ENCODE measurements around the gene FBXO10. TPM values are rescaled to one million over a fixed set of nuclear protein-coding genes. Genes with fewer than 3 reads are reported as not detected.
"Not testable (repeated sequence)": the region's sequence is repeated elsewhere in the genome, so short reads cannot be mapped to it uniquely, and the experiment has no call there.

The FBXO10 gene
- total RNA-seq, 3 donors from 2014 or later: 5.1 to 6.9 (median 5.9) TPM

GRCh38 chr9:37520641-37521040 lies 55.5 kb downstream of the FBXO10 start:
- DNase-seq (ENCODE audit: low spot score in 2 of 2): no peak
- Histone ChIP-seq H3K36me3 (no peaks in the 10 kb centered on the region), H3K9me3 (no peaks in the 10 kb centered on the region), H3K27me3 (no peaks in the 10 kb centered on the region), H3K4me1 (no peaks in the 10 kb centered on the region), H3K4me3 (no peak overlapping the region), H3K27ac (no peak overlapping the region)
- no peak for TF ChIP-seq POLR2A (IDR thresholded peaks at IDR 0.05)
- TF ChIP-seq CTCF (IDR thresholded peaks at IDR 0.05): no peak
- TF ChIP-seq POLR2AphosphoS5 (IDR thresholded peaks at IDR 0.05): no peak
- intact Hi-C loops (cut with DNase I; ENCODE audit: low total_unique reads): no loop called here

- no peaks in the 10 kb centered on the region for H3K4me1 ChIP-seq
- H3K9me3 ChIP-seq: no peaks in the 10 kb centered on the region
- H3K4me3 ChIP-seq: no peak overlapping the region
- no peaks in the 10 kb centered on the region for H3K27me3 ChIP-seq
- DNase-seq (ENCODE audit: low spot score in 2 of 2): no peak
- intact Hi-C loops (cut with DNase I; ENCODE audit: low total_unique reads): no loop called here
- no peak overlapping the region for H3K27ac ChIP-seq
- TF ChIP-seq CTCF (IDR thresholded peaks at IDR 0.05): no peak
- no peak for TF ChIP-seq POLR2A (IDR thresholded peaks at IDR 0.05)
- no peak for TF ChIP-seq POLR2AphosphoS5 (IDR thresholded peaks at IDR 0.05)
- H3K36me3 ChIP-seq: no peaks in the 10 kb centered on the region
These were observed 58.3 kb downstream of the FBXO10 start for GRCh38 chr9:37517923-37518322.

- Histone ChIP-seq H3K9me3 (no peaks in the 10 kb centered on the region), H3K27ac (no peak overlapping the region), H3K27me3 (no peaks in the 10 kb centered on the region), H3K36me3 (no peaks in the 10 kb centered on the region), H3K4me1 (no peaks in the 10 kb centered on the region), H3K4me3 (no peak overlapping the region)
- DNase-seq (ENCODE audit: low spot score in 2 of 2): no peak
- no peak for TF ChIP-seq POLR2AphosphoS5 (IDR thresholded peaks at IDR 0.05)
- TF ChIP-seq POLR2A (IDR thresholded peaks at IDR 0.05): no peak
- TF ChIP-seq CTCF (IDR thresholded peaks at IDR 0.05): no peak
- intact Hi-C loops (cut with DNase I; ENCODE audit: low total_unique reads): no loop called here
These were observed 60.4 kb downstream of the FBXO10 start for GRCh38 chr9:37515620-37516258.

GRCh38 chr9:37514999-37515398 lies 61.2 kb downstream of the FBXO10 start:
- H3K9me3 ChIP-seq: no peaks in the 10 kb centered on the region
- H3K4me3 ChIP-seq: no peak overlapping the region
- no peaks in the 10 kb centered on the region for H3K36me3 ChIP-seq
- no peak overlapping the region for H3K27ac ChIP-seq
- intact Hi-C loops (cut with DNase I; ENCODE audit: low total_unique reads): loop anchor here (5.0 kb wide), 1 partner anchor 877 kb away; the partner anchor contains the start of gene ALDH1B1
- no peaks in the 10 kb centered on the region for H3K27me3 ChIP-seq
- DNase-seq (ENCODE audit: low spot score in 2 of 2): no peak
- H3K4me1 ChIP-seq: no peaks in the 10 kb centered on the region
- TF ChIP-seq POLR2A (IDR thresholded peaks at IDR 0.05) (no peak), CTCF (IDR thresholded peaks at IDR 0.05) (no peak), POLR2AphosphoS5 (IDR thresholded peaks at IDR 0.05) (no peak)

GRCh38 chr9:37514415-37514814 lies 61.8 kb downstream of the FBXO10 start:
- H3K4me1 ChIP-seq; H3K9me3 ChIP-seq; DNase-seq (ENCODE audit: low spot score in 2 of 2); H3K27me3 ChIP-seq; H3K36me3 ChIP-seq; H3K4me3 ChIP-seq; H3K27ac ChIP-seq: not testable (repeated sequence)
- intact Hi-C loops (cut with DNase I; ENCODE audit: low total_unique reads): loop anchor here (5.0 kb wide), 1 partner anchor 878 kb away; the partner anchor contains the start of gene ALDH1B1

Data from breast epithelium (tissue), 4 donors.